Transverse colon (tissue), 4 donors: ENCODE results near the gene COLEC11. TPM values are rescaled to one million over a fixed set of nuclear protein-coding genes. Genes with fewer than 3 reads are reported as not detected.

Source experiments
- DNase-seq: peaks from one replicate; pipeline ENCODE4 v3.0.0-alpha.2; 2019
- H3K27ac ChIP-seq, 4 donors: fragments of 200-600 bp; sonication (generic); 2 replicates each; pipeline ENCODE4 v1.5.1; 2016 to 2018; ENCODE audit warnings: inconsistent platforms in 4 of 4
- H3K27me3 ChIP-seq: fragments of 200-600 bp; sonication (generic); 2 replicates; pipeline ENCODE4 v1.5.1; 2017; ENCODE audit warnings: inconsistent platforms
- H3K36me3 ChIP-seq, 4 donors: fragments of 200-600 bp; sonication (generic); 2 replicates each; pipeline ENCODE4 v1.5.1; 2017 to 2019; ENCODE audit warnings: inconsistent platforms in 4 of 4
- H3K4me1 ChIP-seq, 4 donors: fragments of 200-600 bp; sonication (generic); 2 replicates each; pipeline ENCODE4 v1.5.1; 2017 to 2020; ENCODE audit warnings: inconsistent platforms in 4 of 4
- H3K4me3 ChIP-seq, 4 donors: fragments of 200-600 bp; sonication (generic); 1 replicate in 1 of 4; 2 replicates in 3 of 4; pipeline versions ENCODE4 v1.5.1 to v1.6.1; 2017 to 2019; ENCODE audit warnings: inconsistent platforms in 4 of 4
- H3K9me3 ChIP-seq, 2 donors: fragments of 200-600 bp; sonication (generic); 2 replicates each; pipeline ENCODE4 v1.5.1; 2017 to 2019; ENCODE audit warnings: inconsistent platforms in 2 of 2
- EP300 ChIP-seq: sonication (generic); formaldehyde crosslinking; IDR thresholded peaks from one replicate; pipeline ENCODE4 v1.6.1; 2017; ENCODE audit warnings: antibody characterized with exemption, low read depth
- POLR2A ChIP-seq: fragments of 450-650 bp; IDR thresholded peaks from one replicate; pipeline ENCODE4 v1.6.1; 2016; ENCODE audit warnings: antibody characterized with exemption, mild to moderate bottlenecking, moderate library complexity
- POLR2AphosphoS5 ChIP-seq, 3 donors: sonication (generic); formaldehyde crosslinking; IDR thresholded peaks; one replicate each; pipeline ENCODE4 v1.6.1; 2016; ENCODE audit warnings: antibody characterized with exemption in 3 of 3
- WGBS, 2 donors: methylation state at CpG; one replicate each; pipeline ENCODE4 v1.1.5; 2018; ENCODE audit warnings: low coverage in 1 of 2; 5-methylcytosine and 5-hydroxymethylcytosine counted together
- in situ Hi-C, 4 donors: fragments of 200-750 bp; cut with MboI; loops; one replicate each; pipeline versions ENCODE4 v1.15.0 to v1.15.1; 2017; ENCODE audit warnings: low sequenced_read_pairs in 3 of 4, low pct_ligation_motif_present in 1 of 4, low pct_unique_long_range_greater_than_20kb in 1 of 4
- intact Hi-C: fragments of 100-400 bp; cut with DNase I; formaldehyde crosslinking; loops from one replicate; pipeline ENCODE4 v1.15.1; 2023; ENCODE audit warnings: low total_unique reads
- total RNA-seq, 4 donors: library from RNA; depleted of rRNA; stranded (reverse); fragments of >200 nt; gene quantifications; one replicate each; pipeline ENCODE4 v1.1.0, GENCODE V29; 2016
- TF ChIP-seq, protein P1 (sequence below), 5 experiments: fragments of 200-600 bp in 3 of 5; fragments of 450-650 bp in 2 of 5; sonication (generic) in 3 of 5; IDR thresholded peaks; 1 replicate in 2 of 5; 2 replicates in 3 of 5; pipeline ENCODE4 v1.5.1; 2016 to 2017; ENCODE audit warnings: antibody characterized with exemption in 5 of 5, inconsistent platforms in 3 of 5, mild to moderate bottlenecking in 2 of 5, moderate library complexity in 1 of 5

COLEC11 gene
- total RNA-seq, 4 donors from 2014 or later: 1.6 to 2.0 TPM; not detected in 2

DNA sequence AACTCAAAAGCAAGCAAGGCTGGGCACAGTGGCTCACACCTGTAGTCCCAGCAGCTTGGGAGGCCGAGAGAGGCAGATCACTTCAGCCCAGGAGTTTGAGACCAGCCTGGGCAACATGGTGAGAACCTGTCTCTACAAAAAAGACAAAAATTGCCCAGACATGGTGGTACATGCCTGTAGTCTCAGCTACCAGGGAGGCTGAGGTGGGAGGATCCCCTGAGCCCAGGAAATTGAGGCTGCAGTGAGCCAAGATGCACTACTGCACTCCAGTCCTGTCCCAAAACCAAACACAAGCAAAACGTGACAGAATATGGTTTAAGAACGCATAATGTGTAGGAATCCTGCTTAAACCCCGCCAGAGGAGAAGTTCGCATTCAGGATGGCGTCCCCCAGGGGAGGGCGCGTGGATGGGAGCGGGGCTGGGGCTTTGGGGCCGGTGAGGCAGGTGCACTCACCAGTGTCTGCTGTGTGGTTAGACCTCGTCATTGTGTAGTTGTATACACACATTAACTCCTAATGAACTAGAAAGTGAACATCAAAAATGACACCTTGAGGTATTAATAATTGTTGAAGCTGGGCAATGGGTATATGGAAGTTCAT, 5.4 kb downstream of the COLEC11 start:
- intact Hi-C loops: no loop called here
- Histone ChIP-seq H3K27me3 (no peaks in the 10 kb centered on the region), H3K27ac (no peak overlapping the region), H3K36me3 (no peaks in the 10 kb centered on the region), H3K4me1 (no peaks in the 10 kb centered on the region), H3K9me3 (no peaks in the 10 kb centered on the region), H3K4me3 (no peak overlapping the region)
- DNase-seq: no peak
- WGBS, 2 donors: 77 to 94% methylated on average over 7 to 11 of the region's 11 CpGs
- in situ Hi-C loops: no loop called here
- TF ChIP-seq POLR2A (no peak), POLR2AphosphoS5 (IDR thresholded peaks at IDR 0.05) (no peak)

DNA sequence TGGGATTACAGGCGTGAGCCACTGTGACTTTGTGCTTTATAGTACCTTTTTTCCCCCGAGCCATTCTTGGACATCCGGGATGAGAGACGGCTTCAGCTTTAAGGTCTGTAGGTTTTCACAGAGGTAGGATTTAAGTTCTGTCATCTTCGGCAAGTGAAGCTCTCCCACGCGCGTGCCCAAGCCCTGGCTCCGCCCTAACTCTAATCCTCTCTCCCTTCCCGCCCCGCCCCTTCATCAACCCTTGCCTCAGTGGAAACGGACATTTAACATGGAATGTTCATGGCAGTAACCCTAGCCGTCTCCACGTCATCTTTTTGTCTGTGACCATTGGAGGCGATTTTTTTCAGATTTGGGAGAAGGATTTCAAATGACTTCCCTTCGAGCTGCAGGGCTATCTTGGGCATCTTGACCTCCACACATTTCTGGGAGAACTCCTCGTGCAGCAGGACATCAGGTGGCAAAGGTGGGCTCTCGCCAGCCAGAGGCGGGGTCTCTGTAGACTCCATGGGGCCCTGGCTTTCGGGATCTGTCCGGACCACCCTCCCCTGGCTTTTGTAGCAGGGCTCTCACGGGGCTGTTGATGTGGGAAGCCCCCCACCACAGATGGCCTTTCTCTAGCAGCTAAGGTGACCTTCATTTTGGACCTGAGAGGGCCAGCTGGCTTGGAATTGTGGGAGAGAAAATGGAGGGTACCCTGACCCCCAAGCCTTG, 6.8 kb downstream of the COLEC11 start:
- no peak overlapping the region for H3K27ac ChIP-seq
- no peaks in the 10 kb centered on the region for H3K4me1 ChIP-seq
- no peaks in the 10 kb centered on the region for H3K27me3 ChIP-seq
- H3K9me3 ChIP-seq: no peaks in the 10 kb centered on the region
- no peak for DNase-seq
- H3K4me3 ChIP-seq: no peak overlapping the region
- intact Hi-C loops: no loop called here
- TF ChIP-seq, protein P1, sequence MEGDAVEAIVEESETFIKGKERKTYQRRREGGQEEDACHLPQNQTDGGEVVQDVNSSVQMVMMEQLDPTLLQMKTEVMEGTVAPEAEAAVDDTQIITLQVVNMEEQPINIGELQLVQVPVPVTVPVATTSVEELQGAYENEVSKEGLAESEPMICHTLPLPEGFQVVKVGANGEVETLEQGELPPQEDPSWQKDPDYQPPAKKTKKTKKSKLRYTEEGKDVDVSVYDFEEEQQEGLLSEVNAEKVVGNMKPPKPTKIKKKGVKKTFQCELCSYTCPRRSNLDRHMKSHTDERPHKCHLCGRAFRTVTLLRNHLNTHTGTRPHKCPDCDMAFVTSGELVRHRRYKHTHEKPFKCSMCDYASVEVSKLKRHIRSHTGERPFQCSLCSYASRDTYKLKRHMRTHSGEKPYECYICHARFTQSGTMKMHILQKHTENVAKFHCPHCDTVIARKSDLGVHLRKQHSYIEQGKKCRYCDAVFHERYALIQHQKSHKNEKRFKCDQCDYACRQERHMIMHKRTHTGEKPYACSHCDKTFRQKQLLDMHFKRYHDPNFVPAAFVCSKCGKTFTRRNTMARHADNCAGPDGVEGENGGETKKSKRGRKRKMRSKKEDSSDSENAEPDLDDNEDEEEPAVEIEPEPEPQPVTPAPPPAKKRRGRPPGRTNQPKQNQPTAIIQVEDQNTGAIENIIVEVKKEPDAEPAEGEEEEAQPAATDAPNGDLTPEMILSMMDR (IDR thresholded peaks at IDR 0.05): no peak
- no peak for TF ChIP-seq POLR2AphosphoS5 (IDR thresholded peaks at IDR 0.05)
- no peak for TF ChIP-seq POLR2A
- no peak for TF ChIP-seq EP300
- H3K36me3 ChIP-seq: no peaks in the 10 kb centered on the region
- in situ Hi-C loops: no loop called here
- WGBS, 2 donors: 77 to 78% methylated on average over 8 to 21 of the region's 22 CpGs

DNA sequence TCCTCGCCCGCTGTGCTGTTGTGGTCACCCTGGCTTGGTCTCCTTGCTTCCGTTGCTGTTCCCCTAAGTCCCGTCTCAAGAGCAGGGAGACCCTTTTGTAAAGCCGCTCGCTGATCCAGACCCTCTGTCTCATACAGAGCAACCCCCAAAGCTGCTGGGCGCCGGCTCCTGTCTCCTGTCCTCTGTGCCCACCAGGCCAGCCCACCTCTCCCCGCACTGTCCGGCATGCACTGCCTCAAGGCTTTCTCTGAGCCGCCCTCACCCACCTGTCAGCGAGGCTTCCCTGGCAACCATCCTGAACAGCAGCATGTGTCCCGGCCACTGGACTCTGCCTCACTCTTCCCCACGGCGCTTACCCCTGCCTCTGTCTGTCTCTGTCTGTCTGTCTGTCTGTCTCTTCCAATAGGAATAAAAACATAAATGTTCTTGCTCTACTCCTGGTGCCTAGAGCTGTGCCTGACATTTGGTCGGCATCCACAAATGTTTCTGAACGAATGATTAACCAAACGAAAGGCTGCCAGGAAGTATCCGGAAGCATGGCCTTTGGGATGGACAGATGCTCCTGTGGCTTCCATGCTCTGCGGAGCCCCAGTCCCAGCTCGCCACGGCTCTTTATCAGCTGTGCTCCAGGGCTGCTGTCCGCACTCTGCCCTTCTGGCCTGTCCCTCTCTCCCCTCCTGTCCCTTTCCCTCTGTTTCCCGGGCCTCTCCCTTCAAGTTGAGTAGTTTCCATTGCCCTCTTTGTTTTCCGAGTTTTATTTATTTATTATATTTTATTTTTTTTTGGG, 7.8 kb downstream of the COLEC11 start:
- no peaks in the 10 kb centered on the region for H3K4me1 ChIP-seq
- no peak for DNase-seq
- TF ChIP-seq POLR2A (no peak), POLR2AphosphoS5 (IDR thresholded peaks at IDR 0.05) (no peak), EP300 (no peak)
- TF ChIP-seq, protein P1 (IDR thresholded peaks at IDR 0.05): no peak
- in situ Hi-C loops: no loop called here
- 80 to 86% methylated on average over 19 to 25 of the region's 25 CpGs for WGBS, 2 donors
- no peak overlapping the region for H3K27ac ChIP-seq
- H3K27me3 ChIP-seq: no peaks in the 10 kb centered on the region
- intact Hi-C loops: no loop called here
- no peaks in the 10 kb centered on the region for H3K9me3 ChIP-seq
- no peaks in the 10 kb centered on the region for H3K36me3 ChIP-seq
- no peak overlapping the region for H3K4me3 ChIP-seq

DNA sequence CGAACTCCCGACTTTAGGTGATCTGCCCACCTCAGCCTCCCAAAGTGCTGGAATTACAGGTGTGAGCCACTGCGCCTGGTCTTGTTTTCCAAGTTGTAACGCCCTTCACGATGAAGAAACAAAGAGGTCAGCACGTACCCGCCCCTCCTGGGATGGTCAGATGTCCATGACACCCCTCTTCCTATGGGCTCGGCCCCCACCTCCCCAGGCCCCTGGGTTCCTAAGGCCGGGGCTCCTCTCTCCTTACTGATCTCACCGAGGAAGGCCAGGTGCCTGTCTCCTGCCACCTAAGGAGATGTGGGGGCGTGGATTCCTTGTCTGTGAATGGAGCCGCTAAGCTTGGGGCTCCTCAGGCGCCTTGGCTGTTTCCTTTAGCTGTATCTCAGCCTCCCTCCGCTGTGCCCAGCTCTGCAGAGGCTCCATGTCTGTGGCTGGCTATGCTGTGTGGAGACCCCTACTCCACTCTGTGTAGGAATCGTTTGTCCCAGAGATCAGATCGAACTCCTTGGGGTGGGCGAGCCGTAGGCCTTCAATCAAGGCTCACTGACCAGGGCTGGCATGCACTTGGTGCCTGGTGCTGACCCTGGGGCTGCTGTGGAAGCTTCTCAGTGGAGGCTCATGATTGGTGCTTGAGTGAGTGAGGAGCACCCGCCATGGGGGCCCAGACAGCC, 8.8 kb downstream of the COLEC11 start:
- intact Hi-C loops (no loop called here), in situ Hi-C loops (no loop called here)
- DNase-seq: no peak

More for the DNA sequence above, 8.8 kb downstream of the COLEC11 start:
- TF ChIP-seq POLR2A: no peak
- TF ChIP-seq, protein P1 (IDR thresholded peaks at IDR 0.05): no peak
- TF ChIP-seq POLR2AphosphoS5 (IDR thresholded peaks at IDR 0.05): no peak
- TF ChIP-seq EP300: no peak
- H3K27me3 ChIP-seq: no peaks in the 10 kb centered on the region
- no peak overlapping the region for H3K4me3 ChIP-seq
- WGBS, 2 donors: 89 to 100% methylated on average over 6 to 16 of the region's 19 CpGs
- no peaks in the 10 kb centered on the region for H3K9me3 ChIP-seq
- H3K36me3 ChIP-seq: no peaks in the 10 kb centered on the region
- no peaks in the 10 kb centered on the region for H3K4me1 ChIP-seq
- no peak overlapping the region for H3K27ac ChIP-seq
